ENCODE data around the gene PHF21A.

GRCh38 chr11:45884596-45885185, 236.6 kb downstream of the PHF21A start:
- no peak for TF ChIP-seq CTCF (IDR thresholded peaks at IDR 0.05; ENCODE audit: insufficient read depth, low read length, poor library complexity, severe bottlenecking)
- no peak for TF ChIP-seq EZH2phosphoT487 (conservative IDR thresholded peaks at IDR 0.05; ENCODE audit: low read length)
